ENCODE results near the gene NOC2L. TPM values are rescaled to one million over a fixed set of nuclear protein-coding genes. Genes with fewer than 3 reads are reported as not detected.

The NOC2L gene
- total RNA-seq, 2 experiments from 2014 or later: 77.9 to 99.0 TPM

- intact Hi-C loops (cut with micrococcal nuclease; ENCODE audit: unreplicated experiment): no loop called here
- no peak for TF ChIP-seq EZH2phosphoT487 (IDR thresholded peaks at IDR 0.05; ENCODE audit: borderline replicate concordance, low read depth, low read length)
- H4K20me1 ChIP-seq (ENCODE audit: insufficient read depth, low read length): peaks cover 4% of the 10 kb centered on the region; the same call in 1 of the 2 replicates
- H3K9me2 ChIP-seq (ENCODE audit: insufficient read depth, low read length): no peaks in the 10 kb centered on the region
- ChIA-PET CTCF (ENCODE audit: unreplicated experiment) (no interaction called here), POLR2A (no interaction called here)
- H2AFZ ChIP-seq (ENCODE audit: low read length): no peak overlapping the region
- H3K9me3 ChIP-seq (ENCODE audit: low read length): no peaks in the 10 kb centered on the region
- H3K27ac ChIP-seq (ENCODE audit: low read depth, low read length, poor library complexity, severe bottlenecking): no peak overlapping the region
- no TSS peak for BruUV-seq (replicated peaks)
- H3K4me1 ChIP-seq (ENCODE audit: insufficient read depth, low read length, poor library complexity, severe bottlenecking): peaks cover 16% of the 10 kb centered on the region
- no peak overlapping the region for H3K4me3 ChIP-seq (ENCODE audit: low read depth, low read length, poor library complexity, severe bottlenecking)
- H3K79me2 ChIP-seq (ENCODE audit: insufficient read depth, low read depth, low read length): peaks cover 20% of the 10 kb centered on the region
- no peak for DNase-seq (ENCODE audit: low spot score)
- peaks cover 55% of the 10 kb centered on the region for H3K36me3 ChIP-seq (ENCODE audit: insufficient read depth, low read length)
- no peak overlapping the region for H3K4me2 ChIP-seq (ENCODE audit: low read length)
Observed at GRCh38 chr1:956636-957035, 2.4 kb downstream of the NOC2L start.

- BruUV-seq (replicated peaks): no TSS peak
- H3K9me3 ChIP-seq (ENCODE audit: low read length): no peaks in the 10 kb centered on the region
- H3K79me2 ChIP-seq (ENCODE audit: insufficient read depth, low read depth, low read length): peaks cover 20% of the 10 kb centered on the region
- H3K9me2 ChIP-seq (ENCODE audit: insufficient read depth, low read length): no peaks in the 10 kb centered on the region
- H3K36me3 ChIP-seq (ENCODE audit: insufficient read depth, low read length): peaks cover 67% of the 10 kb centered on the region
- no peak overlapping the region for H3K4me3 ChIP-seq (ENCODE audit: low read depth, low read length, poor library complexity, severe bottlenecking)
- ChIA-PET POLR2A (no interaction called here), CTCF (ENCODE audit: unreplicated experiment) (no interaction called here)
- intact Hi-C loops (cut with micrococcal nuclease; ENCODE audit: unreplicated experiment): no loop called here
- no peak for DNase-seq (ENCODE audit: low spot score)
- H2AFZ ChIP-seq (ENCODE audit: low read length): no peak overlapping the region
- H3K27ac ChIP-seq (ENCODE audit: low read depth, low read length, poor library complexity, severe bottlenecking): no peak overlapping the region
- H4K20me1 ChIP-seq (ENCODE audit: insufficient read depth, low read length): peaks cover 4% of the 10 kb centered on the region; the same call in 1 of the 2 replicates
- TF ChIP-seq EZH2phosphoT487 (IDR thresholded peaks at IDR 0.05; ENCODE audit: borderline replicate concordance, low read depth, low read length) (no peak), CTCF (conservative IDR thresholded peaks at IDR 0.05; ENCODE audit: low read length) (no peak)
- H3K4me1 ChIP-seq (ENCODE audit: insufficient read depth, low read length, poor library complexity, severe bottlenecking): peaks cover 10% of the 10 kb centered on the region
- no peak overlapping the region for H3K4me2 ChIP-seq (ENCODE audit: low read length)
Observed at GRCh38 chr1:955474-955873, 3.6 kb downstream of the NOC2L start.

- no peak overlapping the region for H3K27ac ChIP-seq (ENCODE audit: low read depth, low read length, poor library complexity, severe bottlenecking)
- no peaks in the 10 kb centered on the region for H3K9me2 ChIP-seq (ENCODE audit: insufficient read depth, low read length)
- H2AFZ ChIP-seq (ENCODE audit: low read length): no peak overlapping the region
- H3K79me2 ChIP-seq (ENCODE audit: insufficient read depth, low read depth, low read length): peaks cover 20% of the 10 kb centered on the region
- no peaks in the 10 kb centered on the region for H3K9me3 ChIP-seq (ENCODE audit: low read length)
- CTCF ChIA-PET (ENCODE audit: unreplicated experiment): no interaction called here
- no peak overlapping the region for H3K4me3 ChIP-seq (ENCODE audit: low read depth, low read length, poor library complexity, severe bottlenecking)
- no TSS peak for BruUV-seq (replicated peaks)
- TF ChIP-seq EZH2phosphoT487 (IDR thresholded peaks at IDR 0.05; ENCODE audit: borderline replicate concordance, low read depth, low read length) (no peak), CTCF (conservative IDR thresholded peaks at IDR 0.05; ENCODE audit: low read length) (no peak)
- DNase-seq (ENCODE audit: low spot score): no peak
- intact Hi-C loops (cut with micrococcal nuclease; ENCODE audit: unreplicated experiment): no loop called here
- H4K20me1 ChIP-seq (ENCODE audit: insufficient read depth, low read length): peaks cover 4% of the 10 kb centered on the region; the same call in 1 of the 2 replicates
- peaks cover 72% of the 10 kb centered on the region for H3K36me3 ChIP-seq (ENCODE audit: insufficient read depth, low read length)
- H3K4me2 ChIP-seq (ENCODE audit: low read length): no peak overlapping the region
- peaks cover 10% of the 10 kb centered on the region for H3K4me1 ChIP-seq (ENCODE audit: insufficient read depth, low read length, poor library complexity, severe bottlenecking)
- POLR2A ChIA-PET: no interaction called here
Observed at GRCh38 chr1:954927-955326, 4.1 kb downstream of the NOC2L start.

All from OCI-LY7 (cell line).